ENCODE measurements around the gene ANKFY1. TPM values are rescaled to one million over a fixed set of nuclear protein-coding genes. Genes with fewer than 3 reads are reported as not detected.
A peak's percentile ranks its signal among the peaks of the same experiment; 100 is the strongest.

Gene ANKFY1
- total RNA-seq, 1 experiment from 2014 or later, result 18.5 TPM

DNA sequence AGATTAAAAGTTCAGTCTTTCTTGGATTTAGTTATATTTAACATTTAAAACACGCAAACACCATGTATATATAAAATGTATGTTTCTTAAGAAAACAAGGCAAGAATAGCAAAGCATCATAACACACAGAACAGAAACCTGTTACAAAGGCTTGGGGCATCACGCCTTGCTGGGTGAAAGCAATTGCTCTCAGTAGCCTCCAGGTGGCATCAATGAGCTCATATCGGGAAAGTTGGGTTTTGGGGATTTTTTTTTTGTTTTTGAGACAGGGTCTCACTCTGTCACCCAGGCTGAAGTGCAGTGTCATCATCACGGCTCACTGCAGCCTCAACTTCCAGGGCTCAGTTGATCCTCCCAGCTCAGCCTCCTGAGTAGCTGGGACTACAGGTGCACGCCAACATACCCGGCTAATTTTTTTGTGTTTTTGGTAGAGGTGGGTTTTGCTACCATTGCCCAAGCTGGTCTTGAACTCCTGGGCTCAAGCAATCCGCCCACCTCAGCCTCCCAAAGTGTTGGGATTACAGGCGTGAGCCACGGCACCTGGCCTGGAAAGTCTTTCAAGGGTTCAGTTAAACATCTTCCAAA is 63.9 kb downstream of the ANKFY1 start:
- Histone ChIP-seq H4K20me1 (ENCODE audit: low read length) (no peaks in the 10 kb centered on the region), H3F3A (ENCODE audit: low read length, unreplicated experiment) (no peaks in the 10 kb centered on the region), H3K36me3 (ENCODE audit: low read depth, low read length) (peaks cover 12% of the 10 kb centered on the region), H3K79me2 (ENCODE audit: low read length) (no peaks in the 10 kb centered on the region), H3K27ac (ENCODE audit: low read length) (no peak overlapping the region), H3K9ac (ENCODE audit: low read length) (no peak overlapping the region), H3K4me3 (ENCODE audit: low read length) (no peak overlapping the region), H3K27me3 (ENCODE audit: low read length) (no peaks in the 10 kb centered on the region), H3K9me2 (replicated peaks; ENCODE audit: low read length) (no peaks in the 10 kb centered on the region), H3K4me2 (ENCODE audit: low read length) (no peak overlapping the region), H3K9me3 (ENCODE audit: low read length) (no peaks in the 10 kb centered on the region), H3K4me1 (ENCODE audit: insufficient read depth, low read length) (no peaks in the 10 kb centered on the region; the same call in 1 of the 2 replicates), H2AFZ (ENCODE audit: low read length) (no peak overlapping the region)
- TF ChIP-seq EZH2 (IDR thresholded peaks at IDR 0.05; ENCODE audit: low read length, unreplicated experiment) (no peak), EZH2phosphoT487 (IDR thresholded peaks at IDR 0.05; ENCODE audit: borderline replicate concordance, low read length) (no peak)
- TF ChIP-seq, protein P1, sequence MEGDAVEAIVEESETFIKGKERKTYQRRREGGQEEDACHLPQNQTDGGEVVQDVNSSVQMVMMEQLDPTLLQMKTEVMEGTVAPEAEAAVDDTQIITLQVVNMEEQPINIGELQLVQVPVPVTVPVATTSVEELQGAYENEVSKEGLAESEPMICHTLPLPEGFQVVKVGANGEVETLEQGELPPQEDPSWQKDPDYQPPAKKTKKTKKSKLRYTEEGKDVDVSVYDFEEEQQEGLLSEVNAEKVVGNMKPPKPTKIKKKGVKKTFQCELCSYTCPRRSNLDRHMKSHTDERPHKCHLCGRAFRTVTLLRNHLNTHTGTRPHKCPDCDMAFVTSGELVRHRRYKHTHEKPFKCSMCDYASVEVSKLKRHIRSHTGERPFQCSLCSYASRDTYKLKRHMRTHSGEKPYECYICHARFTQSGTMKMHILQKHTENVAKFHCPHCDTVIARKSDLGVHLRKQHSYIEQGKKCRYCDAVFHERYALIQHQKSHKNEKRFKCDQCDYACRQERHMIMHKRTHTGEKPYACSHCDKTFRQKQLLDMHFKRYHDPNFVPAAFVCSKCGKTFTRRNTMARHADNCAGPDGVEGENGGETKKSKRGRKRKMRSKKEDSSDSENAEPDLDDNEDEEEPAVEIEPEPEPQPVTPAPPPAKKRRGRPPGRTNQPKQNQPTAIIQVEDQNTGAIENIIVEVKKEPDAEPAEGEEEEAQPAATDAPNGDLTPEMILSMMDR (conservative IDR thresholded peaks at IDR 0.05; ENCODE audit: low read depth, low read length), result peak; percentile 65
- ChIA-PET CTCF (interaction anchor here (0.6 to 1.1 kb wide), 7 partner anchors 31 to 1031 kb away, joined by 3 to 6 read pairs (median 4); no protein-coding TSS in a partner anchor), POLR2A (ENCODE audit: unreplicated experiment) (interaction anchor here (0.6 kb wide), 1 partner anchor 1910 kb away, joined by 3 read pairs; no protein-coding TSS in a partner anchor)
- ATAC-seq, result no peak
- no TSS peak for BruUV-seq (replicated peaks)
- DNase-seq, result peak; percentile 39
- intact Hi-C loops (cut with micrococcal nuclease), result loop anchor here (2.0 kb wide), 1 partner anchor 213 kb away; no protein-coding TSS in a partner anchor

DNA sequence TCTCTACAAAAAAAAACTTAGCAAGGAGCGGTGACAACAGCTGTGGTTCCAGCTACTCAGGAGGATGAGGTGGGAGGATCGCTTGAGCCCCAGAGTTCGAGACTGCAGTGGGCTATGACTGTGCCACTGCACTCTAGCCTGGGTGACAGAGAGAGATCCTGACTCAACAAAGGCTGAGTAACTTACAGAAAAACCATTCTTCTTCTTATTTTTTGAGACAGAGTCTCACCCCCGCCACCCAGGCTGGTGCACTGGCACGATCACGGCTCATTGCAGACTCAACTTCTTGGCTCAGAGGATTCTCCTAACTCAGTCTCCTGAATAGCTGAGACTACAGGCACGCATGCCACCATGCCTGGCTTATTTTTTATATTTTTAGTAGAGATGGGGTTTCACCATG is 64.8 kb downstream of the ANKFY1 start:
- BruUV-seq (replicated peaks), result no TSS peak
- peaks cover 10% of the 10 kb centered on the region for H3K36me3 ChIP-seq (ENCODE audit: low read depth, low read length)
- no peaks in the 10 kb centered on the region for H3F3A ChIP-seq (ENCODE audit: low read length, unreplicated experiment)
- H2AFZ ChIP-seq (ENCODE audit: low read length), result no peak overlapping the region
- no peak for TF ChIP-seq EZH2phosphoT487 (IDR thresholded peaks at IDR 0.05; ENCODE audit: borderline replicate concordance, low read length)
- TF ChIP-seq, protein P1 (conservative IDR thresholded peaks at IDR 0.05; ENCODE audit: low read depth, low read length), result no peak
- TF ChIP-seq EZH2 (IDR thresholded peaks at IDR 0.05; ENCODE audit: low read length, unreplicated experiment), result no peak
- DNase-seq (no peak), ATAC-seq (no peak)
- CTCF ChIA-PET, result no interaction called here
- no peaks in the 10 kb centered on the region for H3K79me2 ChIP-seq (ENCODE audit: low read length)
- POLR2A ChIA-PET (ENCODE audit: unreplicated experiment), result no interaction called here
- H3K4me2 ChIP-seq (ENCODE audit: low read length), result no peak overlapping the region
- H3K9me3 ChIP-seq (ENCODE audit: low read length), result no peaks in the 10 kb centered on the region
- H3K4me3 ChIP-seq (ENCODE audit: low read length), result no peak overlapping the region
- no peaks in the 10 kb centered on the region for H4K20me1 ChIP-seq (ENCODE audit: low read length)
- H3K9ac ChIP-seq (ENCODE audit: low read length), result no peak overlapping the region
- no peaks in the 10 kb centered on the region for H3K9me2 ChIP-seq (replicated peaks; ENCODE audit: low read length)
- intact Hi-C loops (cut with micrococcal nuclease), result loop anchor here (2.0 kb wide), 1 partner anchor 214 kb away; no protein-coding TSS in a partner anchor
- H3K4me1 ChIP-seq (ENCODE audit: insufficient read depth, low read length), result no peaks in the 10 kb centered on the region; the same call in 1 of the 2 replicates
- H3K27me3 ChIP-seq (ENCODE audit: low read length), result no peaks in the 10 kb centered on the region
- no peak overlapping the region for H3K27ac ChIP-seq (ENCODE audit: low read length)

DNA sequence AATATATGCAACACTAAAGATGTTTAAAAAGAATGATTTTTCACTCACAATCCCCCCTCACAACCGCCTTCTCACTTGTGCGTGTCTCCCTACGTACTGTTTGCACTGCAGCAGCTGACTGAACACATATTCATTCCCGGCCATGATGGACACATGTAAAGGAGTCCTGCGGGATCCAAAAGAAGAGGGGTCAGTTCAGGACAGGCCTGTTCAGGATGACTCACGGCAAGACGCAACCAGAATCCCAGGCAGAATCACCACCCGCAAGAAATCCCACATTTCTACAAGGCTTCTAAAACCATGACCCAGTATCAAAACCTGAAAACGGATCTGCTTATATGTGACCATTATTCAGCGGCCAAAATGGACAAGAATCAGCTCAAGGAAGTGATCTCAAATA is 68.5 kb downstream of the ANKFY1 start:
- no peak overlapping the region for H3K27ac ChIP-seq (ENCODE audit: low read length)
- H3F3A ChIP-seq (ENCODE audit: low read length, unreplicated experiment), result no peaks in the 10 kb centered on the region
- no peaks in the 10 kb centered on the region for H3K9me3 ChIP-seq (ENCODE audit: low read length)
- no peaks in the 10 kb centered on the region for H3K9me2 ChIP-seq (replicated peaks; ENCODE audit: low read length)
- TF ChIP-seq, protein P1 (conservative IDR thresholded peaks at IDR 0.05; ENCODE audit: low read depth, low read length), result no peak
- TF ChIP-seq EZH2 (IDR thresholded peaks at IDR 0.05; ENCODE audit: low read length, unreplicated experiment) (no peak), EZH2phosphoT487 (IDR thresholded peaks at IDR 0.05; ENCODE audit: borderline replicate concordance, low read length) (no peak)
- no peaks in the 10 kb centered on the region for H3K79me2 ChIP-seq (ENCODE audit: low read length)
- ChIA-PET CTCF (no interaction called here), POLR2A (ENCODE audit: unreplicated experiment) (no interaction called here)
- H2AFZ ChIP-seq (ENCODE audit: low read length), result no peak overlapping the region
- BruUV-seq (replicated peaks), result no TSS peak
- no peak overlapping the region for H3K4me2 ChIP-seq (ENCODE audit: low read length)
- intact Hi-C loops (cut with micrococcal nuclease), result no loop called here
- H4K20me1 ChIP-seq (ENCODE audit: low read length), result no peaks in the 10 kb centered on the region
- no peaks in the 10 kb centered on the region; the same call in 1 of the 2 replicates for H3K4me1 ChIP-seq (ENCODE audit: insufficient read depth, low read length)
- no peaks in the 10 kb centered on the region for H3K27me3 ChIP-seq (ENCODE audit: low read length)
- peaks cover 10% of the 10 kb centered on the region for H3K36me3 ChIP-seq (ENCODE audit: low read depth, low read length)
- no peak overlapping the region for H3K9ac ChIP-seq (ENCODE audit: low read length)
- DNase-seq, result no peak
- no peak for ATAC-seq
- H3K4me3 ChIP-seq (ENCODE audit: low read length), result no peak overlapping the region

All from PC-3 (cell line).